Measurements from ENCODE around the gene GDF10.

GDF10 gene

DNA sequence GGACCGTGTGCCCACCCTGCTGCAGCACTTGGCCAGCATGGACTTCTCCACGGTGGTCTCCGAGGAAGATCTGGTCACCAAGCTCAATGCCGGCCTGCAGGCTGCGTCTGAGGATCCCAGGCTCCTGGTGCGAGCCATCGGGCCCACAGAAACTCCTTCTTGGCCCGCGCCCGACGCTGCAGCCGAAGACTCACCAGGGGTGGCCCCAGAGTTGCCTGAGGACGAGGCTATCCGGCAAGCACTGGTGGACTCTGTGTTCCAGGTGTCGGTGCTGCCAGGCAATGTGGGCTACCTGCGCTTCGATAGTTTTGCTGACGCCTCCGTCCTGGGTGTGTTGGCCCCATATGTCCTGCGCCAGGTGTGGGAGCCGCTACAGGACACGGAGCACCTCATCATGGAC, 49.5 kb downstream of the GDF10 start:
- H3K27ac ChIP-seq: no peak overlapping the region
- no peak for TF ChIP-seq CTCF (IDR thresholded peaks at IDR 0.05)

DNA sequence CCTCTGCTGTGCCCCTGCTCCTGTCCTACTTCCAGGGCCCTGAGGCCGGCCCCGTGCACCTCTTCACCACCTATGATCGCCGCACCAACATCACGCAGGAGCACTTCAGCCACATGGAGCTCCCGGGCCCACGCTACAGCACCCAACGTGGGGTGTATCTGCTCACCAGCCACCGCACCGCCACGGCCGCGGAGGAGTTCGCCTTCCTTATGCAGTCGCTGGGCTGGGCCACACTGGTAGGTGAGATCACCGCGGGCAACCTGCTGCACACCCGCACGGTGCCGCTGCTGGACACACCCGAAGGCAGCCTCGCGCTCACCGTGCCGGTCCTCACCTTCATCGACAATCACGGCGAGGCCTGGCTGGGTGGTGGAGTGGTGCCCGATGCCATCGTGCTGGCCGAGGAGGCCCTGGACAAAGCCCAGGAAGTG, 50.0 kb downstream of the GDF10 start:
- no peak overlapping the region for H3K27ac ChIP-seq
- TF ChIP-seq ZFX (IDR thresholded peaks at IDR 0.05; ENCODE audit: borderline replicate concordance) (no peak), CTCF (IDR thresholded peaks at IDR 0.05) (no peak)

GRCh38 chr10:47350671-47351640, 51.0 kb downstream of the GDF10 start:
- TF ChIP-seq ZFX (IDR thresholded peaks at IDR 0.05; ENCODE audit: borderline replicate concordance) (no peak), CTCF (IDR thresholded peaks at IDR 0.05) (no peak)
- no peak overlapping the region for H3K27ac ChIP-seq

DNA sequence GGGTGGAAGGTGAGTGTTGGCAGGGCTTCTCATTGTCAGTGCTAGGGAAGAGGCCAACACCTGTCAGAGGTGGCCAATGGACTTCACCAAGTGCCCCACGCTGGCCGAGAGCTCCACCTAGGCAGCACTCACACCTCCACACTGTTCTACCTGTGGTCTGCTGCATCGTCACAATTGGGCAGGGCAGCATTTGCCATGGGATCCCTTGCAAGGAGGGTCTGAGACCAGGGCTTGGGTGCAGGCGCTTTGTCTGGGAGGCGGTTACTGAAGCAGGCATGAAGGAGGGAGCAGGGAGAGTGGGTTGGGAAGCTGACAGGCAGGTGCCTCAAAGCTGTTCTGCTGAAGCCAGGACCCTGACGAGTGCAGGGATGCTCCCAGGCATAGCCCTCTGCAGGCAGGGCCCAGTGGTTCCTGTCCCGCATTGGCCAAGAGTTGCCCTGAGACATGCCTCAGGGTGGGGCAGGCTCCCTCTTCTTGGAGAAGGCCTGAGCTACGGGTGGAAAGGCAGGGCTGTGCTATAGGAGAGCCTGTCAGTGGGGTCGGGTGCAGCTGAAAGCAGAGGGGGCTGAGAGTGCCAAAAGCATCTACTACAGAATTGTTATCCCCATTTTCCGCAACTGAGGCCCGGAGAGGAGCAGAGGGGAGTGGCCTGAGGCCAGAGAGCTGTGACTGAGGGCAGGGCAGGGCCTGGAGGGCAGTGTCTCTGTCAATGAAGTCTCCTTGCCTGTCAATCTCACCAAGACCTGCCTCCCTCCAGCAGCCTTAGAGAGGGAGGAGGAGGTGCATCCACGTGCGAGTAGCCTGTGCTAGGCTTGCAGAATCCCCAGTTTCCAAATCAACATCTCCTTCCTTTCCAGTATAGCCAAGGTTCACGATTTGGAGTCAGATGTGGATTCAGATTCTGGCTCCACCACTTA, 52.2 kb downstream of the GDF10 start:
- no peak overlapping the region for H3K27ac ChIP-seq
- TF ChIP-seq ZFX (IDR thresholded peaks at IDR 0.05; ENCODE audit: borderline replicate concordance): no peak
- TF ChIP-seq CTCF (IDR thresholded peaks at IDR 0.05): no peak

DNA sequence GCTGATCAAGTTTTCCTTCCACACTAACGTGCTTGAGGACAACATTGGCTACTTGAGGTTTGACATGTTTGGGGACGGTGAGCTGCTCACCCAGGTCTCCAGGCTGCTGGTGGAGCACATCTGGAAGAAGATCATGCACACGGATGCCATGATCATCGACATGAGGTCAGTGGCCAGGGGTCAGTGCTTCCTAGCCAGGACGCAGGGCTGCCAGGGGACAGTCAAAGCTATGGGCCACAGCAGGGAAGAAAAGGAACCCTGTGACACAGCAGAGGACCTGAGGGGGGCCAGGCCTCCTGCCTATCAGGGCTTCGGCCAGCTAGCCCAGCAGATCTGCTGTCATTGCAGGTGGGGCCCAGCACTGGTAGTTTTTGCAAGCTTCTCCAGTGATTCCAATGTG, 53.4 kb downstream of the GDF10 start:
- TF ChIP-seq ZFX (IDR thresholded peaks at IDR 0.05; ENCODE audit: borderline replicate concordance) (no peak), CTCF (IDR thresholded peaks at IDR 0.05) (no peak)
- H3K27ac ChIP-seq: no peak overlapping the region

- H3K27ac ChIP-seq: no peak overlapping the region
- no peak for TF ChIP-seq CTCF (IDR thresholded peaks at IDR 0.05)
- TF ChIP-seq ZFX (IDR thresholded peaks at IDR 0.05; ENCODE audit: borderline replicate concordance): no peak
Observed at GRCh38 chr10:47354165-47354564, 54.2 kb downstream of the GDF10 start.
